ENCODE data around the gene SENP6. TPM values are rescaled to one million over a fixed set of nuclear protein-coding genes. Genes with fewer than 3 reads are reported as not detected.

Gene SENP6
- total and polyA plus RNA-seq, 9 of the 15 experiments (the other 6 are each of a cell fraction or from before 2014, with no cell fraction given): 11.1 to 79.4 (median 46.8) TPM

DNA sequence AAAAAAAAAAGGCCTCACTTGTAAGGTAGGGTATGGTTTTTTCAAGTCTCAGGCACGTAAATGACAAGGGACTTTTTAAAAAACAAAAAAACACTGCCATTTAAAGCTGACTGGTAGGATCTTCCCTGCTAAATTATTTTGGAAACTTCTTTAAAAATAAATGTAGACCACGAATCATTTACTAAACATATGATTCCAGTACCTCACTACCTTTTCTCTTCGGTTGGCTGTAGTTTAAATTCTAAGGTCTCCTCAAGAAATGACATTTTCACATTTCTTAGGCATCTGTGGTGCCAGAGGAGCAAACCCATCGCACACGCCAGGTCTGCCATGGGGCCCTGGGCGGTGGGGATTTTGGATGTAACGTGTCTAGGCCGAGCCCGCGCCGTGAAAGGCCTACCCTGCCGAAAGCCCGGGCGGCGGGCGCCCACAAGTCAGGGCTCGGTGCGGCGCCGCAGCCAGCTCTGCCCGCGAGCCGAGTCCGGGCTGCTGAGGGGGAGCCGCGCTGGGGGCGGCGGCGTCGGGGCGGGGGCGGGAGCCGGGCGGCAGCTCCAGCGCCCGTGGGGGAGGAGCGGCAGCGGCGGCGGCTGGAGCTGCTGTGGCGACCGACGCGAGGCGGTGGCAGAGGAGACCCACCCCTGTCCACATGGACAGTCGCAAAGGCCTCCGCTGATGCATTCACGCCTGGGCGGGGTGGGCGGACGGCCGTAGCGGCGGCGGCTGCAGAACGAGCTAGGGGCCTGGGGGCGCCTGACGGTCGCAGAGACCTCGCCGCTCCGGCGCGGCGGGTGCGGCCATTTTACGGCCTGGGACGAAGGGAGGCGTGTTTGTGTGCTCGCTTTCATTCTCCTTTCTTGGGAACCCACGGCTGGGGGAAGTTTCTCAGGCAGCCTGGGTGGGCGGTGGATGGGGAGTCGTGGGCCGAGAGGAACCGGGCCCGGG is at the start of gene SENP6 (continued):
- TF ChIP-seq PHB2 (IDR thresholded peaks at IDR 0.05; ENCODE audit: low read depth) (no peak), EWSR1 (IDR thresholded peaks at IDR 0.05; ENCODE audit: borderline replicate concordance, low read depth, partially characterized antibody) (no peak), ZFP36 (IDR thresholded peaks at IDR 0.05; ENCODE audit: low read depth, low read length, partially characterized antibody) (peak; percentile 5), ZNF431 (CRISPR knock-in tag; IDR thresholded peaks at IDR 0.05) (0 out of 2 replicates have a peak, but pooled peaks have one; percentile 70), ZNF124 (CRISPR knock-in tag; IDR thresholded peaks at IDR 0.05) (no peak), ARID1B (IDR thresholded peaks at IDR 0.05) (no peak), DPF2 (IDR thresholded peaks at IDR 0.05) (no peak), FUS (optimal IDR thresholded peaks at IDR 0.05; ENCODE audit: low read depth, low read length) (no peak), NR2F6 (CRISPR knock-in tag; IDR thresholded peaks at IDR 0.05) (no peak), CHD2 (IDR thresholded peaks at IDR 0.05; ENCODE audit: low read depth, low read length) (no peak), SLC30A9 (CRISPR knock-in tag; IDR thresholded peaks at IDR 0.05) (no peak), HDAC1 (IDR thresholded peaks at IDR 0.05) (peak in 1 of 2 experiments; percentile 68; a peak in 2 of 4 replicates), ZC3H11A (IDR thresholded peaks at IDR 0.05; ENCODE audit: low read depth, low read length) (no peak), ZSCAN32 (CRISPR knock-in tag; IDR thresholded peaks at IDR 0.05) (peak; percentile 45; the same call in 1 of the 2 replicates), ZNF41 (CRISPR knock-in tag; conservative IDR thresholded peaks at IDR 0.05) (no peak), FOSL1 (tag; conservative IDR thresholded peaks at IDR 0.05) (0 out of 2 replicates have a peak, but pooled peaks have one; percentile 42), HNRNPLL (IDR thresholded peaks at IDR 0.05; ENCODE audit: low read depth, low read length, poor library complexity, severe bottlenecking) (no peak)
- TF ChIP-seq, protein P1, sequence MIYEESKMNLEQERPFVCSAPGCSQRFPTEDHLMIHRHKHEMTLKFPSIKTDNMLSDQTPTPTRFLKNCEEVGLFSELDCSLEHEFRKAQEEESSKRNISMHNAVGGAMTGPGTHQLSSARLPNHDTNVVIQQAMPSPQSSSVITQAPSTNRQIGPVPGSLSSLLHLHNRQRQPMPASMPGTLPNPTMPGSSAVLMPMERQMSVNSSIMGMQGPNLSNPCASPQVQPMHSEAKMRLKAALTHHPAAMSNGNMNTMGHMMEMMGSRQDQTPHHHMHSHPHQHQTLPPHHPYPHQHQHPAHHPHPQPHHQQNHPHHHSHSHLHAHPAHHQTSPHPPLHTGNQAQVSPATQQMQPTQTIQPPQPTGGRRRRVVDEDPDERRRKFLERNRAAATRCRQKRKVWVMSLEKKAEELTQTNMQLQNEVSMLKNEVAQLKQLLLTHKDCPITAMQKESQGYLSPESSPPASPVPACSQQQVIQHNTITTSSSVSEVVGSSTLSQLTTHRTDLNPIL (CRISPR knock-in tag; IDR thresholded peaks at IDR 0.05): no peak
- TF ChIP-seq, protein P2, sequence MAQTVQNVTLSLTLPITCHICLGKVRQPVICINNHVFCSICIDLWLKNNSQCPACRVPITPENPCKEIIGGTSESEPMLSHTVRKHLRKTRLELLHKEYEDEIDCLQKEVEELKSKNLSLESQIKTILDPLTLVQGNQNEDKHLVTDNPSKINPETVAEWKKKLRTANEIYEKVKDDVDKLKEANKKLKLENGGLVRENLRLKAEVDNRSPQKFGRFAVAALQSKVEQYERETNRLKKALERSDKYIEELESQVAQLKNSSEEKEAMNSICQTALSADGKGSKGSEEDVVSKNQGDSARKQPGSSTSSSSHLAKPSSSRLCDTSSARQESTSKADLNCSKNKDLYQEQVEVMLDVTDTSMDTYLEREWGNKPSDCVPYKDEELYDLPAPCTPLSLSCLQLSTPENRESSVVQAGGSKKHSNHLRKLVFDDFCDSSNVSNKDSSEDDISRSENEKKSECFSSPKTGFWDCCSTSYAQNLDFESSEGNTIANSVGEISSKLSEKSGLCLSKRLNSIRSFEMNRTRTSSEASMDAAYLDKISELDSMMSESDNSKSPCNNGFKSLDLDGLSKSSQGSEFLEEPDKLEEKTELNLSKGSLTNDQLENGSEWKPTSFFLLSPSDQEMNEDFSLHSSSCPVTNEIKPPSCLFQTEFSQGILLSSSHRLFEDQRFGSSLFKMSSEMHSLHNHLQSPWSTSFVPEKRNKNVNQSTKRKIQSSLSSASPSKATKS (CRISPR knock-in tag; IDR thresholded peaks at IDR 0.05): no peak
- TF ChIP-seq, protein P3, sequence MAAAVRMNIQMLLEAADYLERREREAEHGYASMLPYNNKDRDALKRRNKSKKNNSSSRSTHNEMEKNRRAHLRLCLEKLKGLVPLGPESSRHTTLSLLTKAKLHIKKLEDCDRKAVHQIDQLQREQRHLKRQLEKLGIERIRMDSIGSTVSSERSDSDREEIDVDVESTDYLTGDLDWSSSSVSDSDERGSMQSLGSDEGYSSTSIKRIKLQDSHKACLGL (CRISPR knock-in tag; IDR thresholded peaks at IDR 0.05; ENCODE audit: borderline replicate concordance, poor library complexity, severe bottlenecking): no peak
- TF ChIP-seq, protein P4, sequence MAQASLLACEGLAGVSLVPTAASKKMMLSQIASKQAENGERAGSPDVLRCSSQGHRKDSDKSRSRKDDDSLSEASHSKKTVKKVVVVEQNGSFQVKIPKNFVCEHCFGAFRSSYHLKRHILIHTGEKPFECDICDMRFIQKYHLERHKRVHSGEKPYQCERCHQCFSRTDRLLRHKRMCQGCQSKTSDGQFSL (CRISPR knock-in tag; IDR thresholded peaks at IDR 0.05): 0 out of 2 replicates have a peak, but pooled peaks have one; percentile 71
- TF ChIP-seq, protein P4 (tag; IDR thresholded peaks at IDR 0.05): peak in 1 of 2 experiments; percentile 79; a peak in 1 of 4 replicates
- TF ChIP-seq, protein P5, sequence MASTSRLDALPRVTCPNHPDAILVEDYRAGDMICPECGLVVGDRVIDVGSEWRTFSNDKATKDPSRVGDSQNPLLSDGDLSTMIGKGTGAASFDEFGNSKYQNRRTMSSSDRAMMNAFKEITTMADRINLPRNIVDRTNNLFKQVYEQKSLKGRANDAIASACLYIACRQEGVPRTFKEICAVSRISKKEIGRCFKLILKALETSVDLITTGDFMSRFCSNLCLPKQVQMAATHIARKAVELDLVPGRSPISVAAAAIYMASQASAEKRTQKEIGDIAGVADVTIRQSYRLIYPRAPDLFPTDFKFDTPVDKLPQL (IDR thresholded peaks at IDR 0.05; ENCODE audit: extremely low read depth, insufficient read length): no peak

Data from K562 (cell line).